Astrocyte (in vitro differentiated cells and primary cell): ENCODE results near the gene TTF2. TPM values are rescaled to one million over a fixed set of nuclear protein-coding genes. Genes with fewer than 3 reads are reported as not detected.

Experiments
- DNase-seq: peaks from one replicate; pipeline ENCODE4 v3.0.0-alpha.2; 2010; ENCODE audit warnings: low read depth
- FAIRE-seq: peaks from 2 replicates; lab custom pipeline; 2011; peaks lifted over from hg19 to GRCh38; lab: Jason Lieb, UNC
- H2AFZ ChIP-seq: 2 replicates; pipeline ENCODE4 v1.6.0; 2012; ENCODE audit warnings: low read depth, low read length, inconsistent platforms
- H3K27ac ChIP-seq: 2 replicates; pipeline ENCODE4 v1.5.1; 2011; ENCODE audit warnings: low read depth, low read length, inconsistent platforms
- H3K27me3 ChIP-seq: 2 replicates; pipeline ENCODE4 v1.6.0; 2011; ENCODE audit warnings: low read length, inconsistent platforms; ENCODE audit not compliant: insufficient read depth
- H3K36me3 ChIP-seq: 2 replicates; pipeline ENCODE4 v1.5.1; 2011; ENCODE audit warnings: low read length, inconsistent platforms; ENCODE audit not compliant: insufficient read depth
- H3K4me1 ChIP-seq: 2 replicates; pipeline ENCODE4 v1.5.1; 2011; ENCODE audit warnings: low read length, inconsistent platforms; ENCODE audit not compliant: insufficient read depth
- H3K4me2 ChIP-seq: 2 replicates; pipeline ENCODE4 v1.6.0; 2012; ENCODE audit warnings: low read length, inconsistent platforms
- H3K4me3 ChIP-seq: 2 replicates; pipeline ENCODE4 v1.5.1; 2011; ENCODE audit warnings: low read depth, mild to moderate bottlenecking, low read length, inconsistent platforms; ENCODE audit not compliant: insufficient read depth
- H3K79me2 ChIP-seq: 2 replicates; pipeline ENCODE4 v1.6.0; 2012; ENCODE audit warnings: mild to moderate bottlenecking, low read length, inconsistent platforms; ENCODE audit not compliant: insufficient read depth
- H3K9ac ChIP-seq: 2 replicates; pipeline ENCODE4 v1.6.0; 2012; ENCODE audit warnings: mild to moderate bottlenecking, low read length, inconsistent platforms
- H3K9me3 ChIP-seq: 2 replicates; pipeline ENCODE4 v1.5.1; 2012; ENCODE audit warnings: low read depth, mild to moderate bottlenecking, low read length, inconsistent platforms; ENCODE audit not compliant: insufficient read depth
- H4K20me1 ChIP-seq: 2 replicates; pipeline ENCODE4 v1.6.0; 2012; ENCODE audit warnings: low read length, inconsistent platforms; ENCODE audit not compliant: insufficient read depth
- H3K27ac Mint-ChIP-seq: one replicate; pipeline ENCODE4 v1.8.0; 2021; ENCODE audit warnings: mild to moderate bottlenecking, mixed read lengths; ENCODE audit not compliant: unreplicated experiment
- H3K27me3 Mint-ChIP-seq: one replicate; pipeline ENCODE4 v1.8.0; 2021; ENCODE audit warnings: low read depth, mixed read lengths; ENCODE audit not compliant: unreplicated experiment
- H3K36me3 Mint-ChIP-seq: one replicate; pipeline ENCODE4 v1.8.0; 2021; ENCODE audit warnings: low read depth, mixed read lengths; ENCODE audit not compliant: unreplicated experiment
- H3K4me1 Mint-ChIP-seq: one replicate; pipeline ENCODE4 v1.8.0; 2021; ENCODE audit warnings: low read depth, mixed read lengths; ENCODE audit not compliant: unreplicated experiment
- H3K4me3 Mint-ChIP-seq: one replicate; pipeline ENCODE4 v1.8.0; 2021; ENCODE audit warnings: mild to moderate bottlenecking, moderate library complexity, mixed read lengths; ENCODE audit not compliant: unreplicated experiment
- H3K9me3 Mint-ChIP-seq: one replicate; pipeline ENCODE4 v1.8.0; 2021; ENCODE audit warnings: mild to moderate bottlenecking, mixed read lengths; ENCODE audit not compliant: unreplicated experiment
- EZH2 ChIP-seq: IDR thresholded peaks from 2 replicates; pipeline ENCODE4 v1.6.1; 2012; ENCODE audit warnings: mild to moderate bottlenecking, low read length, inconsistent platforms; ENCODE audit not compliant: insufficient read depth
- total RNA-seq: library from RNA; stranded (reverse); gene quantifications from 2 replicates; pipeline ENCODE4 v1.2.1, GENCODE V29; 2021
- TF ChIP-seq, protein P1 (sequence below): IDR thresholded peaks from 2 replicates; pipeline ENCODE4 v1.5.1; 2011; ENCODE audit warnings: low read depth, mild to moderate bottlenecking, inconsistent platforms, low read length, moderate library complexity; ENCODE audit not compliant: insufficient read depth

The TTF2 gene
- total RNA-seq, 1 donor from 2014 or later, result 23.4 TPM

- Mint-ChIP-seq H3K36me3 (peaks cover 2% of the 10 kb centered on the region), H3K4me3 (no peak overlapping the region), H3K9me3 (no peaks in the 10 kb centered on the region), H3K27me3 (peaks cover 2% of the 10 kb centered on the region), H3K27ac (no peak overlapping the region), H3K4me1 (peaks cover under 1% of the 10 kb centered on the region)
- H2AFZ ChIP-seq, result no peak overlapping the region
- DNase-seq, result no peak
- no peaks in the 10 kb centered on the region for H4K20me1 ChIP-seq
- H3K36me3 ChIP-seq, result no peaks in the 10 kb centered on the region
- TF ChIP-seq, protein P1, sequence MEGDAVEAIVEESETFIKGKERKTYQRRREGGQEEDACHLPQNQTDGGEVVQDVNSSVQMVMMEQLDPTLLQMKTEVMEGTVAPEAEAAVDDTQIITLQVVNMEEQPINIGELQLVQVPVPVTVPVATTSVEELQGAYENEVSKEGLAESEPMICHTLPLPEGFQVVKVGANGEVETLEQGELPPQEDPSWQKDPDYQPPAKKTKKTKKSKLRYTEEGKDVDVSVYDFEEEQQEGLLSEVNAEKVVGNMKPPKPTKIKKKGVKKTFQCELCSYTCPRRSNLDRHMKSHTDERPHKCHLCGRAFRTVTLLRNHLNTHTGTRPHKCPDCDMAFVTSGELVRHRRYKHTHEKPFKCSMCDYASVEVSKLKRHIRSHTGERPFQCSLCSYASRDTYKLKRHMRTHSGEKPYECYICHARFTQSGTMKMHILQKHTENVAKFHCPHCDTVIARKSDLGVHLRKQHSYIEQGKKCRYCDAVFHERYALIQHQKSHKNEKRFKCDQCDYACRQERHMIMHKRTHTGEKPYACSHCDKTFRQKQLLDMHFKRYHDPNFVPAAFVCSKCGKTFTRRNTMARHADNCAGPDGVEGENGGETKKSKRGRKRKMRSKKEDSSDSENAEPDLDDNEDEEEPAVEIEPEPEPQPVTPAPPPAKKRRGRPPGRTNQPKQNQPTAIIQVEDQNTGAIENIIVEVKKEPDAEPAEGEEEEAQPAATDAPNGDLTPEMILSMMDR, result no peak
- H3K4me2 ChIP-seq, result no peak overlapping the region
- H3K9me3 ChIP-seq, result no peaks in the 10 kb centered on the region
- H3K4me1 ChIP-seq, result no peaks in the 10 kb centered on the region
- H3K9ac ChIP-seq, result no peak overlapping the region
- no peak for FAIRE-seq
- H3K79me2 ChIP-seq, result no peaks in the 10 kb centered on the region
- no peak overlapping the region for H3K4me3 ChIP-seq
- H3K27me3 ChIP-seq, result no peaks in the 10 kb centered on the region
- H3K27ac ChIP-seq, result no peak overlapping the region
Measured at GRCh38 chr1:117054068-117054467, 6.1 kb upstream of the TTF2 start.

- Histone ChIP-seq H3K27me3 (no peaks in the 10 kb centered on the region), H3K4me1 (peaks cover 20% of the 10 kb centered on the region), H4K20me1 (no peaks in the 10 kb centered on the region), H3K4me3 (peak overlapping the region; percentile 86), H3K9me3 (no peaks in the 10 kb centered on the region), H3K9ac (peak overlapping the region; percentile 79), H3K27ac (no peak overlapping the region), H3K4me2 (peak overlapping the region; percentile 96), H2AFZ (no peak overlapping the region), H3K36me3 (no peaks in the 10 kb centered on the region), H3K79me2 (peaks cover 8% of the 10 kb centered on the region)
- Mint-ChIP-seq H3K4me1 (peaks cover 18% of the 10 kb centered on the region), H3K4me3 (peak overlapping the region; percentile 42), H3K27ac (no peak overlapping the region), H3K9me3 (no peaks in the 10 kb centered on the region), H3K36me3 (no peaks in the 10 kb centered on the region), H3K27me3 (no peaks in the 10 kb centered on the region)
- TF ChIP-seq, protein P1, result no peak
- no peak for TF ChIP-seq EZH2
- no peak for DNase-seq
- no peak for FAIRE-seq
Measured at GRCh38 chr1:117058810-117059209, 1.3 kb upstream of the TTF2 start.

- no peaks in the 10 kb centered on the region for H3K36me3 Mint-ChIP-seq
- Histone ChIP-seq H3K9me3 (no peaks in the 10 kb centered on the region), H3K9ac (peak overlapping the region; percentile 79), H3K27me3 (no peaks in the 10 kb centered on the region), H3K36me3 (no peaks in the 10 kb centered on the region), H4K20me1 (no peaks in the 10 kb centered on the region), H3K4me3 (peak overlapping the region; percentile 86), H3K79me2 (peaks cover 8% of the 10 kb centered on the region), H3K4me2 (peak overlapping the region; percentile 96), H3K27ac (peak overlapping the region; percentile 67), H3K4me1 (peaks cover 20% of the 10 kb centered on the region), H2AFZ (peak overlapping the region; percentile 86)
- peaks cover 18% of the 10 kb centered on the region for H3K4me1 Mint-ChIP-seq
- no peaks in the 10 kb centered on the region for H3K27me3 Mint-ChIP-seq
- DNase-seq, result no peak
- no peak for FAIRE-seq
- no peak overlapping the region for H3K4me3 Mint-ChIP-seq
- no peak for TF ChIP-seq EZH2
- TF ChIP-seq, protein P1, result no peak
- no peaks in the 10 kb centered on the region for H3K9me3 Mint-ChIP-seq
- no peak overlapping the region for H3K27ac Mint-ChIP-seq
Measured at GRCh38 chr1:117059334-117059677, 820 bp upstream of the TTF2 start.
